Measurements from ENCODE around the gene GOLM1.

GRCh38 chr9:86043999-86044398 is 55.4 kb downstream of the GOLM1 start:
- TF ChIP-seq POLR2A (IDR thresholded peaks at IDR 0.05) (no peak), CTCF (IDR thresholded peaks at IDR 0.05) (no peak)

Measured in Peyer's patch (tissue), 4 donors.